ENCODE measurements around the gene NNMT. TPM values are rescaled to one million over a fixed set of nuclear protein-coding genes. Genes with fewer than 3 reads are reported as not detected.
"Not testable (repeated sequence)": the region's sequence is repeated elsewhere in the genome, so short reads cannot be mapped to it uniquely, and the experiment has no call there.

NNMT gene
- total and polyA plus RNA-seq, 2 donors (not counting 3 experiments of a cell fraction or from before 2014, with no cell fraction given): 330 to 454 TPM

- intact Hi-C loops (cut with micrococcal nuclease): loop anchor here (1.0 to 5.0 kb wide), 11 partner anchors 8 to 422 kb away; partner anchors contain the start of genes C11orf71, NNMT, RBM7 and REXO2
Measured at GRCh38 chr11:114340311-114341131, 44.3 kb downstream of the NNMT start.

GRCh38 chr11:114341667-114342066, 45.5 kb downstream of the NNMT start:
- H2AFZ ChIP-seq (ENCODE audit: low read depth, low read length); H4K20me1 ChIP-seq (replicated peaks; ENCODE audit: control insufficient read depth, extremely low read depth, insufficient read depth, low read length); H3K79me2 ChIP-seq (ENCODE audit: control insufficient read depth, insufficient read depth, low read length); H3K9me3 ChIP-seq (replicated peaks; ENCODE audit: control insufficient read depth, insufficient read depth, low read length); H3K27me3 ChIP-seq (ENCODE audit: control insufficient read depth in 2 of 2, insufficient read depth in 2 of 2, low read length in 2 of 2); H3K27ac ChIP-seq (ENCODE audit: insufficient read depth, low read depth, low read length); H3K4me3 ChIP-seq (replicated peaks in 1 of 3; ENCODE audit: insufficient read depth in 1 of 3, low read depth in 1 of 3, low read length in 3 of 3); DNase-seq (ENCODE audit: low read depth, low spot score); FAIRE-seq; BruUV-seq (replicated peaks); dilution Hi-C loops (cut with MboI; ENCODE audit: extremely low pct_ligation_motif_present, low sequenced_read_pairs); H3K36me3 ChIP-seq (ENCODE audit: control insufficient read depth in 2 of 2, extremely low read depth in 1 of 2, insufficient read depth in 2 of 2, low read length in 2 of 2); H3K4me1 ChIP-seq (ENCODE audit: control insufficient read depth, extremely low read depth, insufficient read depth, low read length); H3K9me1 ChIP-seq (replicated peaks; ENCODE audit: control insufficient read depth, extremely low read depth, insufficient read depth, low read length); H3K9ac ChIP-seq (replicated peaks; ENCODE audit: extremely low read depth, insufficient read depth, low read length); POLR2A ChIA-PET; H3K4me2 ChIP-seq (ENCODE audit: insufficient read depth, low read length): not testable (repeated sequence)
- CTCF ChIA-PET: interaction anchor here (1.5 kb wide), 1 partner anchor 70 kb away, joined by 8 read pairs; no protein-coding TSS in a partner anchor
- intact Hi-C loops (cut with micrococcal nuclease): loop anchor here (2.0 to 5.0 kb wide), 2 partner anchors 97 to 166 kb away; partner anchors contain the start of gene REXO2

More at GRCh38 chr11:114340311-114341131, 44.3 kb downstream of the NNMT start:
- Histone ChIP-seq H3K4me1 (ENCODE audit: control insufficient read depth, extremely low read depth, insufficient read depth, low read length) (peaks cover 6% of the 10 kb centered on the region), H4K20me1 (replicated peaks; ENCODE audit: control insufficient read depth, extremely low read depth, insufficient read depth, low read length) (no peaks in the 10 kb centered on the region), H3K27ac (ENCODE audit: insufficient read depth, low read depth, low read length) (peak overlapping the region; percentile 30), H3K4me3 (replicated peaks in 1 of 3; ENCODE audit: insufficient read depth in 1 of 3, low read depth in 1 of 3, low read length in 3 of 3) (peak overlapping the region in 2 of 3 experiments; percentile 22 to 60), H2AFZ (ENCODE audit: low read depth, low read length) (peak overlapping the region; percentile 91), H3K79me2 (ENCODE audit: control insufficient read depth, insufficient read depth, low read length) (no peaks in the 10 kb centered on the region), H3K9me3 (replicated peaks; ENCODE audit: control insufficient read depth, insufficient read depth, low read length) (no peaks in the 10 kb centered on the region), H3K9me1 (replicated peaks; ENCODE audit: control insufficient read depth, extremely low read depth, insufficient read depth, low read length) (no peaks in the 10 kb centered on the region), H3K4me2 (ENCODE audit: insufficient read depth, low read length) (peak overlapping the region; percentile 84), H3K36me3 (ENCODE audit: control insufficient read depth in 2 of 2, extremely low read depth in 1 of 2, insufficient read depth in 2 of 2, low read length in 2 of 2) (no peaks in the 10 kb centered on the region), H3K27me3 (ENCODE audit: control insufficient read depth in 2 of 2, insufficient read depth in 2 of 2, low read length in 2 of 2) (no peaks in the 10 kb centered on the region), H3K9ac (replicated peaks; ENCODE audit: extremely low read depth, insufficient read depth, low read length) (peak overlapping the region; percentile 50)
- BruUV-seq (replicated peaks): no TSS peak
- ChIA-PET POLR2A (no interaction called here), CTCF (interaction anchor here (0.6 to 1.9 kb wide), 40 partner anchors 8 to 420 kb away, joined by 3 to 41 read pairs (median 6); partner anchors contain the start of genes C11orf71, NNMT, RBM7 and REXO2)
- DNase-seq (ENCODE audit: low read depth, low spot score) (peak; percentile 86), FAIRE-seq (peak; percentile 85)
- dilution Hi-C loops (cut with MboI; ENCODE audit: extremely low pct_ligation_motif_present, low sequenced_read_pairs): no loop called here
- TF ChIP-seq FOS (IDR thresholded peaks at IDR 0.05; ENCODE audit: borderline replicate concordance, insufficient read depth, low read length) (no peak), GATA2 (IDR thresholded peaks at IDR 0.05; ENCODE audit: insufficient read depth, insufficient read length, low read depth, low read length) (peak; percentile 37), CTCF (IDR thresholded peaks at IDR 0.05; ENCODE audit: extremely low read depth in 1 of 2, insufficient read depth in 1 of 2, low read depth in 1 of 2, low read length in 2 of 2) (peak; percentile 73 to 74)

Measured in endothelial cell of umbilical vein (primary cell).